GM19372 (cell line): ENCODE results near the gene RAB3IL1.
"Not testable (repeated sequence)": the region's sequence is repeated elsewhere in the genome, so short reads cannot be mapped to it uniquely, and the experiment has no call there.

Experiments
- ATAC-seq: cut with Tn5 transposase; IDR thresholded peaks from one replicate; pipeline ENCODE4 v1.9.1; 2021; ENCODE audit warnings: mild to moderate bottlenecking, low read depth, moderate library complexity; ENCODE audit not compliant: unreplicated experiment

RAB3IL1 gene

GRCh38 chr11:61954106-61954850 is 36.9 kb upstream of the RAB3IL1 start:
- ATAC-seq, result no peak

- not testable (repeated sequence) for ATAC-seq
These were observed 36.3 kb upstream of the RAB3IL1 start for GRCh38 chr11:61953632-61954031.

GRCh38 chr11:61952882-61953281 is 35.5 kb upstream of the RAB3IL1 start:
- ATAC-seq, result no peak

GRCh38 chr11:61951484-61952135 is 34.2 kb upstream of the RAB3IL1 start:
- no peak for ATAC-seq

GRCh38 chr11:61950035-61950547 is 32.7 kb upstream of the RAB3IL1 start, which contains the start of gene BEST1:
Gene BEST1 (plus strand): TSS chr11:61950351. CDS start chr11:61951807, 1,456 bp downstream.
- no peak for ATAC-seq

GRCh38 chr11:61949169-61950034 is 32.0 kb upstream of the RAB3IL1 start:
- no peak for ATAC-seq

- no peak for ATAC-seq
These were observed 31.1 kb upstream of the RAB3IL1 start for GRCh38 chr11:61948505-61948904.

- no peak for ATAC-seq
These were observed 30.3 kb upstream of the RAB3IL1 start for GRCh38 chr11:61947486-61948210.

- no peak for ATAC-seq
These were observed 29.5 kb upstream of the RAB3IL1 start for GRCh38 chr11:61946894-61947293.

- no peak for ATAC-seq
These were observed 27.8 kb upstream of the RAB3IL1 start for GRCh38 chr11:61945191-61945590.

- ATAC-seq, result no peak
These were observed 23.1 kb upstream of the RAB3IL1 start for GRCh38 chr11:61940466-61940865.

- ATAC-seq, result no peak
These were observed 18.5 kb upstream of the RAB3IL1 start for GRCh38 chr11:61935861-61936260.

- no peak for ATAC-seq
These were observed 13.6 kb upstream of the RAB3IL1 start for GRCh38 chr11:61930933-61931332.

- ATAC-seq, result no peak
These were observed 11.2 kb upstream of the RAB3IL1 start for GRCh38 chr11:61928606-61929005.

- ATAC-seq, result no peak
These were observed 10.1 kb upstream of the RAB3IL1 start for GRCh38 chr11:61927501-61927900.

- ATAC-seq, result no peak
These were observed 8.9 kb upstream of the RAB3IL1 start for GRCh38 chr11:61926235-61926634.

GRCh38 chr11:61925736-61926135 is 8.4 kb upstream of the RAB3IL1 start:
- no peak for ATAC-seq

GRCh38 chr11:61924064-61924455 is 6.7 kb upstream of the RAB3IL1 start:
- ATAC-seq, result no peak

- no peak for ATAC-seq
These were observed 6.0 kb upstream of the RAB3IL1 start for GRCh38 chr11:61923166-61924063.
